HEK293 (cell line): ENCODE results near the gene ELAC1.

Experiments used
- KLF7 ChIP-seq: fragments of 450-650 bp; formaldehyde crosslinking; IDR thresholded peaks from 2 replicates; pipeline ENCODE4 v1.5.1; 2016; ENCODE audit warnings: missing biosample characterization, missing genetic modification characterization, borderline replicate concordance
- PATZ1 ChIP-seq: fragments of 450-650 bp; formaldehyde crosslinking; IDR thresholded peaks from 2 replicates; pipeline ENCODE4 v1.5.1; 2016; ENCODE audit warnings: missing biosample characterization, missing genetic modification characterization
- REST ChIP-seq: fragments of 450-650 bp; formaldehyde crosslinking; IDR thresholded peaks from 2 replicates; pipeline ENCODE4 v1.5.1; 2016; ENCODE audit warnings: missing biosample characterization, missing genetic modification characterization
- SCRT1 ChIP-seq: fragments of 450-650 bp; formaldehyde crosslinking; IDR thresholded peaks from 2 replicates; pipeline ENCODE4 v1.5.1; 2016; ENCODE audit warnings: missing biosample characterization, missing genetic modification characterization, borderline replicate concordance
- YY2 ChIP-seq: fragments of 450-650 bp; formaldehyde crosslinking; IDR thresholded peaks from 2 replicates; pipeline ENCODE4 v1.5.1; 2016; ENCODE audit warnings: missing biosample characterization, missing genetic modification characterization
- ZBTB49 ChIP-seq: fragments of 450-650 bp; formaldehyde crosslinking; IDR thresholded peaks from 2 replicates; pipeline ENCODE4 v1.5.1; 2016; ENCODE audit warnings: missing biosample characterization, missing genetic modification characterization, low read depth
- ZFP41 ChIP-seq: fragments of 450-650 bp; formaldehyde crosslinking; IDR thresholded peaks from 2 replicates; pipeline ENCODE4 v1.5.1; 2016; ENCODE audit warnings: missing biosample characterization, missing genetic modification characterization, borderline replicate concordance
- ZNF112 ChIP-seq: fragments of 450-650 bp; formaldehyde crosslinking; IDR thresholded peaks from 2 replicates; pipeline ENCODE4 v1.5.0; 2017; ENCODE audit warnings: missing biosample characterization, missing genetic modification characterization
- ZNF18 ChIP-seq: fragments of 450-650 bp; formaldehyde crosslinking; IDR thresholded peaks from 2 replicates; pipeline ENCODE4 v1.5.1; 2016; ENCODE audit warnings: missing biosample characterization, missing genetic modification characterization
- ZNF2 ChIP-seq: fragments of 450-650 bp; formaldehyde crosslinking; IDR thresholded peaks from 2 replicates; pipeline ENCODE4 v1.5.1; 2016; ENCODE audit warnings: missing biosample characterization, missing genetic modification characterization
- ZNF23 ChIP-seq: fragments of 450-650 bp; formaldehyde crosslinking; IDR thresholded peaks from 2 replicates; pipeline ENCODE4 v1.5.1; 2016; ENCODE audit warnings: missing biosample characterization, missing genetic modification characterization, borderline replicate concordance
- ZNF239 ChIP-seq: fragments of 450-650 bp; formaldehyde crosslinking; IDR thresholded peaks from 2 replicates; pipeline ENCODE4 v1.5.1; 2016; ENCODE audit warnings: missing biosample characterization, missing genetic modification characterization
- ZNF292 ChIP-seq: fragments of 450-650 bp; formaldehyde crosslinking; IDR thresholded peaks from 2 replicates; pipeline ENCODE4 v1.5.1; 2016; ENCODE audit warnings: low read depth, missing biosample characterization, missing genetic modification characterization, borderline replicate concordance
- ZNF398 ChIP-seq: fragments of 450-650 bp; formaldehyde crosslinking; IDR thresholded peaks from 2 replicates; pipeline ENCODE4 v1.5.1; 2017; ENCODE audit warnings: missing biosample characterization, missing genetic modification characterization
- ZNF426 ChIP-seq: fragments of 450-650 bp; formaldehyde crosslinking; IDR thresholded peaks from 2 replicates; pipeline ENCODE4 v1.5.1; 2017; ENCODE audit warnings: missing biosample characterization, missing genetic modification characterization, mild to moderate bottlenecking, inconsistent platforms, moderate library complexity
- ZNF518A ChIP-seq: fragments of 450-650 bp; formaldehyde crosslinking; conservative IDR thresholded peaks from 2 replicates; pipeline ENCODE4 v1.5.1; 2016; ENCODE audit warnings: low read depth, missing biosample characterization, missing genetic modification characterization
- ZNF600 ChIP-seq: fragments of 450-650 bp; formaldehyde crosslinking; IDR thresholded peaks from 2 replicates; pipeline ENCODE4 v1.5.1; 2016; ENCODE audit warnings: missing biosample characterization, missing genetic modification characterization
- ZNF623 ChIP-seq: fragments of 450-650 bp; formaldehyde crosslinking; IDR thresholded peaks from 2 replicates; pipeline ENCODE4 v1.5.1; 2016; ENCODE audit warnings: missing biosample characterization, missing genetic modification characterization
- ZNF776 ChIP-seq: fragments of 450-650 bp; formaldehyde crosslinking; IDR thresholded peaks from 2 replicates; pipeline ENCODE4 v1.5.0; 2017; ENCODE audit warnings: missing biosample characterization, missing genetic modification characterization, borderline replicate concordance
- ZSCAN30 ChIP-seq: fragments of 450-650 bp; IDR thresholded peaks from 2 replicates; pipeline ENCODE4 v1.5.1; 2018; ENCODE audit warnings: missing biosample characterization, mild to moderate bottlenecking, missing genetic modification characterization, moderate library complexity
- ZXDB ChIP-seq: fragments of 450-650 bp; formaldehyde crosslinking; IDR thresholded peaks from 2 replicates; pipeline ENCODE4 v1.5.1; 2016; ENCODE audit warnings: missing biosample characterization, missing genetic modification characterization

Gene ELAC1

GRCh38 chr18:51029694-51030536 is 62.1 kb downstream of the ELAC1 start, which contains the start of gene SMAD4 (continued):
- no peak for TF ChIP-seq ZNF518A (tag by site-specific recombination)
- no peak for TF ChIP-seq ZNF426 (tag by site-specific recombination)
- TF ChIP-seq ZNF600 (tag by site-specific recombination) = peak; percentile 47; the same call in 1 of the 2 replicates
- no peak for TF ChIP-seq KLF7 (tag by site-specific recombination)
- no peak for TF ChIP-seq ZFP41 (tag by site-specific recombination)
- no peak for TF ChIP-seq ZNF623 (tag by site-specific recombination)
- TF ChIP-seq ZSCAN30 (tag by site-specific recombination) = no peak; the same call in 1 of the 2 replicates
- TF ChIP-seq YY2 = no peak
- no peak for TF ChIP-seq ZBTB49 (tag by site-specific recombination)
- TF ChIP-seq ZNF398 (tag by site-specific recombination) = peak; percentile 50; the same call in 1 of the 2 replicates
- TF ChIP-seq ZNF776 (tag by site-specific recombination) = no peak
- TF ChIP-seq ZNF239 = no peak
- TF ChIP-seq ZNF112 (tag by site-specific recombination) = no peak
- peak; percentile 75 for TF ChIP-seq PATZ1 (tag by site-specific recombination)
- TF ChIP-seq SCRT1 (tag by site-specific recombination) = no peak
- TF ChIP-seq ZXDB (tag by site-specific recombination) = peak; percentile 81
- TF ChIP-seq ZNF23 (tag by site-specific recombination) = no peak
- TF ChIP-seq ZNF18 = no peak
- TF ChIP-seq ZNF292 (tag by site-specific recombination) = no peak
- TF ChIP-seq ZNF2 (tag by site-specific recombination) = no peak
- TF ChIP-seq REST = no peak
